H1 (cell line): ENCODE measurements around the gene UGT1A10. TPM values are rescaled to one million over a fixed set of nuclear protein-coding genes. Genes with fewer than 3 reads are reported as not detected.

ENCODE experiments used
- ASH2L ChIP-seq: fragments of 200-600, 300-600 bp; sonication (generic); IDR thresholded peaks from one replicate; pipeline ENCODE4 v1.7.1; 2017; ENCODE audit warnings: low read length
- SIN3A ChIP-seq, 2 experiments: IDR thresholded peaks in 1 of 2; conservative IDR thresholded peaks in 1 of 2; 2 replicates each; pipeline ENCODE4 v1.6.1; 2011 to 2012; ENCODE audit warnings: low read length in 2 of 2, improper control_type of control experiment in 1 of 2, low read depth in 1 of 2, mild to moderate bottlenecking in 1 of 2
- SUZ12 ChIP-seq: fragments of 200-600 bp; sonication (generic); IDR thresholded peaks from 2 replicates; pipeline ENCODE4 v1.6.1; 2012; ENCODE audit warnings: mild to moderate bottlenecking, inconsistent platforms, low read length, moderate library complexity, mixed read lengths
- polyA plus RNA-seq, 7 experiments: library from polyadenylated mRNA; depleted of rRNA in 3 of 7; stranded (reverse) in 5 of 7; unstranded in 2 of 7; fragments of >200 nt in 5 of 7; fragments of 200-250 nt in 2 of 7; gene quantifications; 1 replicate in 5 of 7; 2 replicates in 1 of 7; 4 replicates in 1 of 7; pipeline versions ENCODE4 v1.2.1 to v1.2.3, GENCODE V29; 2011 to 2013; ENCODE audit warnings: missing spikeins in 2 of 7, mixed read lengths in 2 of 7
- total RNA-seq: library from RNA; stranded (reverse); fragmentation: NEBNext Ultra II Directional; extraction: Animal tissue kit (Norgen Biotek cat#: 25700); gene quantifications from 2 replicates; pipeline ENCODE4 v1.2.1, GENCODE V29; 2021

The UGT1A10 gene
- total and polyA plus RNA-seq, 2 of the 8 experiments (the other 6 are each of a cell fraction or from before 2014, with no cell fraction given) = not detected

DNA sequence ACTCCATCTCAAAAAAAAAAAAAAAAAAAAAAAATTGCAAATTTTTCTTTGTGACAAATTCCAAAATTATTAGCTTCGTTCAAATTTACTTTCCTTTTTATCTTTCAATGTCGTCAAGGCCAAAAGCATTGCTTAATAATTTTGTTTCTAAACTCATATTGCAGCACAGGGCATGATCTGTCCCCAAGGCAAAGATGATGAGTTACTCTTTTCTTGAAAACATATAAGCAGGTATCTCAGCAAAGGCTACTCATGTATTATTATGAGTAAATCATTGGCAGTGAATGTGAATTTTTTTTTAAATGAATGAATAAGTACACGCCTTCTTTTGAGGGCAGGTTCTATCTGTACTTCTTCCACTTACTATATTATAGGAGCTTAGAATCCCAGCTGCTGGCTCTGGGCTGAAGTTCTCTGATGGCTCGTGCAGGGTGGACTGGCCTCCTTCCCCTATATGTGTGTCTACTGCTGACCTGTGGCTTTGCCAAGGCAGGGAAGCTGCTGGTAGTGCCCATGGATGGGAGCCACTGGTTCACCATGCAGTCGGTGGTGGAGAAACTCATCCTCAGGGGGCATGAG is 45.4 kb downstream of the UGT1A10 start, which contains the start of gene UGT1A7 (continued):
- TF ChIP-seq SIN3A (conservative IDR thresholded peaks at IDR 0.05 in 1 of 2, IDR thresholded peaks at IDR 0.05 in 1 of 2; ENCODE audit: low read depth in 1 of 2, low read length in 2 of 2) (no peak), SUZ12 (no peak), ASH2L (no peak)
- TF ChIP-seq, all 59 proteins: peak for 0
